Measurements from ENCODE around the gene ADPRHL1. TPM values are rescaled to one million over a fixed set of nuclear protein-coding genes. Genes with fewer than 3 reads are reported as not detected.

ADPRHL1 gene
- total and polyA plus RNA-seq, 2 experiments from 2014 or later: 78.2 to 112 TPM

DNA sequence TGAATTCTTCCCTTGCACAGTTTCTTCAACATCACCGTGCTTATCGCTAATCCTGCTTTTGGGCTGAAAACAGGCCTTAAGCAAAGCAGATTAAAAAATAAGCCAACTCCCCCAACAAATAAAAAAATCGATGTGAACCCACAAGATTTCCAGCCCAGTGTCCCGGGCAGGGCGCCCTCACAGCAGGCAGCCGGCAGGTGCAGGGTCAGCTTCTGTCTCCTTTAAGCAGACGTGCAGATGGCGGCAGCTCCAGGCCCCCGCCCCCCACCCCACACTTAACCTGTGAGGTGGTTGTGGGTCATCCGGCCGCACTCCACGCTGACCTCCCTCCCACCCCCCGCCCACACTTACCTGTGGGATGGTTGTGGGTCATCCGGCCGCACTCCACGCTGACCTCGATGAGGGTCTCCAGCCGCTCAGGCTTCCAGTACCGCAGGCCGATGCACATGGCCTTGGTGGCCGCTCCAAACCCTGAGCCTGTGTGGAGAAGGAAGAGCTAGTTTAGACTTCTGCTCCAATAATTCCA is 19.8 kb downstream of the ADPRHL1 start:
- H3K27me3 ChIP-seq: no peaks in the 10 kb centered on the region
- H3K4me1 ChIP-seq (ENCODE audit: low read depth): no peaks in the 10 kb centered on the region
- no peak for DNase-seq (ENCODE audit: low read depth in 1 of 2, low spot score in 1 of 2)
- H3K9me3 ChIP-seq (ENCODE audit: low read depth): no peaks in the 10 kb centered on the region
- no peak overlapping the region for H3K4me3 ChIP-seq
- H3K36me3 ChIP-seq: no peaks in the 10 kb centered on the region
- TF ChIP-seq, protein P1, sequence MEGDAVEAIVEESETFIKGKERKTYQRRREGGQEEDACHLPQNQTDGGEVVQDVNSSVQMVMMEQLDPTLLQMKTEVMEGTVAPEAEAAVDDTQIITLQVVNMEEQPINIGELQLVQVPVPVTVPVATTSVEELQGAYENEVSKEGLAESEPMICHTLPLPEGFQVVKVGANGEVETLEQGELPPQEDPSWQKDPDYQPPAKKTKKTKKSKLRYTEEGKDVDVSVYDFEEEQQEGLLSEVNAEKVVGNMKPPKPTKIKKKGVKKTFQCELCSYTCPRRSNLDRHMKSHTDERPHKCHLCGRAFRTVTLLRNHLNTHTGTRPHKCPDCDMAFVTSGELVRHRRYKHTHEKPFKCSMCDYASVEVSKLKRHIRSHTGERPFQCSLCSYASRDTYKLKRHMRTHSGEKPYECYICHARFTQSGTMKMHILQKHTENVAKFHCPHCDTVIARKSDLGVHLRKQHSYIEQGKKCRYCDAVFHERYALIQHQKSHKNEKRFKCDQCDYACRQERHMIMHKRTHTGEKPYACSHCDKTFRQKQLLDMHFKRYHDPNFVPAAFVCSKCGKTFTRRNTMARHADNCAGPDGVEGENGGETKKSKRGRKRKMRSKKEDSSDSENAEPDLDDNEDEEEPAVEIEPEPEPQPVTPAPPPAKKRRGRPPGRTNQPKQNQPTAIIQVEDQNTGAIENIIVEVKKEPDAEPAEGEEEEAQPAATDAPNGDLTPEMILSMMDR (IDR thresholded peaks at IDR 0.05; ENCODE audit: low read depth, low read length): no peak
- no peak overlapping the region for H3K27ac ChIP-seq

DNA sequence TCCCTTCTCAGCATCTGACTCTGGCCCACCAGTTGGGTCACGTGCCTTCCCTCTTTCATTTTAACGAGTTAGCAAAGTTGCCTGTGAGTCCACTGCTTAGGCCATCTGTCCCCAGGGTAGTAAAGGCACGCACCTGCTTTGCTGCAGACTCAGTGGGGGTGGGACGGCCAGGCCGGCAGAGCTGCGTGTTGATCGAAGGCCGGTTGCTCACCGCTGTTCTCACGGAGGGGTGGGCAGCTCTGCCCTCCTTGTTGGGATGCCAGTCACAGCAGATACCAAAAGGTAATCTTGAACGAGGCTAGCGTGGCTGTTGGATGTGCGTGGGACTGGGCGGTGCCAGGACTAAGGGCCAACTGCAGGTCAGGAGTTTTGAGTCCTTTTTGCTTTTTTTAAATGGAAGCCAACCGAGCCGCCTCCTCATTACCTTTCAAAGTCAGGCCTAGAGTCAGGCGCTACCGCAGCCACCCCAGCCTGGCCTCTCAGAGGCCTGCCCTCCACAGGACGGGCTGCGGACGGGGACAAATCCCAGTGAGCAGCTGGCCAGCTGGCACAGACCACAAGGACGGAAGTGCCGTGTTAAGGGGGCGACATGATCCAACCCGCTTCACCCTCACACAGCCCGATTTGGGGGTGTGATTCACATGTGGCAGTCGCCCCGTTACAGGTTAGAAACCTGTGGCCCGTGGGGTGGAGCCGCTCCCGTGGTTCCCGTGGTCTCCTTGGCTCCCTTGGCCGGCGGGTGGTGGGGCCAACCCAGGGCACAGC is 20.6 kb downstream of the ADPRHL1 start:
- TF ChIP-seq, protein P1 (IDR thresholded peaks at IDR 0.05; ENCODE audit: low read depth, low read length): no peak
- Histone ChIP-seq H3K27ac (no peak overlapping the region), H3K9me3 (ENCODE audit: low read depth) (no peaks in the 10 kb centered on the region), H3K27me3 (no peaks in the 10 kb centered on the region), H3K4me3 (no peak overlapping the region), H3K36me3 (no peaks in the 10 kb centered on the region), H3K4me1 (ENCODE audit: low read depth) (no peaks in the 10 kb centered on the region)
- no peak for DNase-seq (ENCODE audit: low read depth in 1 of 2, low spot score in 1 of 2)

DNA sequence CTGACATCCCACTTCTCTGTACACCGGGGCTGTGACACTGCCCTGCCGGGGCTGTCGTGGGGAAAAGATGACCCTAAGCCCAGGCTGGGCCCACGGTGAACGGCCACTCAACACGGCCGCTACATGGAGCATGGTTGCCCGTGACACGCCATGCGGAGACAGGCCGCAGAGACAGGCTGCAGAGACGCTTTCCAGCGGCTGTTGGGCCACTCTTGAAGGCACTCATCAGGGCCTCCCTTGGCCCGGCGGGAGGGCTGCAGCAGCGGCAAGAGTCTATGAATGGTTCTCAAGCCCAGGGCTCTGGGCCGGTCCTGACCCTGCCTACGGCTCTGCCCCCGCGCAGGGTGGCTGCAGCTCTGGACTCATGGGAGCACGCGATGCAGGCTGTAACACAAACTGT is 22.1 kb downstream of the ADPRHL1 start:
- Histone ChIP-seq H3K27me3 (no peaks in the 10 kb centered on the region), H3K9me3 (ENCODE audit: low read depth) (no peaks in the 10 kb centered on the region), H3K4me1 (ENCODE audit: low read depth) (no peaks in the 10 kb centered on the region), H3K27ac (no peak overlapping the region), H3K36me3 (no peaks in the 10 kb centered on the region), H3K4me3 (no peak overlapping the region)
- TF ChIP-seq, protein P1 (IDR thresholded peaks at IDR 0.05; ENCODE audit: low read depth, low read length): no peak
- no peak for DNase-seq (ENCODE audit: low read depth in 1 of 2, low spot score in 1 of 2)

DNA sequence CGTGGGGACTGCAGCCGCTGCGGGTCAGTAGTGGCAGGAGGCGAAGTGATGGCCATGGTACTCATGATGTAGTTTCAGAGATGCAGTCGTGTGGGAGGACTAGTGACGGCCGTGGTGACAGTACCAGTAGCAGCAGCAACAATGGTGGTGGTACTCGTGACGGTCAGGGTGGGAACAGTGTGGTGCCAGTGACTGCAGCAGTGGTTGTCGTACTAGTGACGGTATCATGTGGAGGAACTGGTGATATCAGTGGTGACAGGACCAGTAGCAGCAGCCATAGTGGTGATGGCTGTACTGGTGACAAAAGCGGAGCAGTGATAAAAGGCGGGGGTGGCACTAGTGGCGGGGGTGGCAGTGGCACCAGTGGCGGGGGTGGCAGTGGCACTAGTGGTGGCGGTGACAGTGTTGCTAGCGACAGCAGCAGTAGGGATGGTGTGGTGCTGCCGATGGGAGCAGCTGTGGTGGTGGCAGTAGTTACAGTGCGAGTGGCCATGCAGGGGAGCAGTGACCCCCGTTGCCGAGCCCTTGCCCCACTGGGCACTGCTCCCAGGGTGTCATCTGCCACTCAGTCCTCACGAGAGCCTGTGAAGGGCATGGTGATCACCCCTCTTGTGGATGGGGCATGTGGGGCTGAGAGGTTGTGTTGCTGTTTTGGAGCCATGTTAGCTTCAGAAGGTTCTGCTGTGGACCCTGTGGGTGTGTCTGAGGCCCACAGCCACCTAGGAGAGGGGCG is 22.7 kb downstream of the ADPRHL1 start:
- no peak for DNase-seq (ENCODE audit: low read depth in 1 of 2, low spot score in 1 of 2)
- Histone ChIP-seq H3K27ac (no peak overlapping the region), H3K4me3 (no peak overlapping the region), H3K4me1 (ENCODE audit: low read depth) (no peaks in the 10 kb centered on the region), H3K36me3 (no peaks in the 10 kb centered on the region), H3K27me3 (no peaks in the 10 kb centered on the region), H3K9me3 (ENCODE audit: low read depth) (no peaks in the 10 kb centered on the region)
- TF ChIP-seq, protein P1 (IDR thresholded peaks at IDR 0.05; ENCODE audit: low read depth, low read length): no peak

DNA sequence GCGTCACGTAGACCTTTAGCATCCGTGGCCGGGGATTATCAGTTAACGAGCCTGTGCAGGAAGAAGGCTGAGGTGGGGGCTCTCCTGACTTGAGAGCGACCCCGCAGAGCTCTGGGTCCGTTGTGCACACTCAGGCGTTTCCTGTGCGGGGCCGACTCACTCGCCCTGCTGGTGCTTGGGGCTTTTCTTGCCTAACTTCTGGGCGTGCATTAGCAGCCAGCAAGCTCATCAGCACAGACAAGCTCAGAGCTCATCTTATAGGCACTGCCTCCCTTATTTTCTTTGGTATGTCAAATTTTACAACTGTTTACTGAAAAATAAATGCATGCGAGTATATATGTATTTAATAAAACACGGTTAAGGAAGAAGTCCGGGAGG is 23.7 kb downstream of the ADPRHL1 start:
- Histone ChIP-seq H3K27me3 (no peaks in the 10 kb centered on the region), H3K4me1 (ENCODE audit: low read depth) (no peaks in the 10 kb centered on the region), H3K27ac (no peak overlapping the region), H3K36me3 (no peaks in the 10 kb centered on the region), H3K4me3 (no peak overlapping the region), H3K9me3 (ENCODE audit: low read depth) (no peaks in the 10 kb centered on the region)
- DNase-seq (ENCODE audit: low read depth in 1 of 2, low spot score in 1 of 2): no peak
- TF ChIP-seq, protein P1 (IDR thresholded peaks at IDR 0.05; ENCODE audit: low read depth, low read length): no peak

Data from cardiac muscle cell (in vitro differentiated cells and primary cell).